ENCODE measurements around the gene RNF2.

- no peak for TF ChIP-seq CTCF (IDR thresholded peaks at IDR 0.05)
- TF ChIP-seq POLR2A (IDR thresholded peaks at IDR 0.05) = no peak
- no peak for TF ChIP-seq EP300 (IDR thresholded peaks at IDR 0.05)
Measured at GRCh38 chr1:185058876-185059275, 13.5 kb downstream of the RNF2 start.

Data from sigmoid colon (tissue), 4 donors.